ENCODE data around the gene LYG1. TPM values are rescaled to one million over a fixed set of nuclear protein-coding genes. Genes with fewer than 3 reads are reported as not detected.

LYG1 gene
- polyA plus RNA-seq, 1 of the 3 experiments (the other 2 are of a cell fraction): 1.2 TPM

DNA sequence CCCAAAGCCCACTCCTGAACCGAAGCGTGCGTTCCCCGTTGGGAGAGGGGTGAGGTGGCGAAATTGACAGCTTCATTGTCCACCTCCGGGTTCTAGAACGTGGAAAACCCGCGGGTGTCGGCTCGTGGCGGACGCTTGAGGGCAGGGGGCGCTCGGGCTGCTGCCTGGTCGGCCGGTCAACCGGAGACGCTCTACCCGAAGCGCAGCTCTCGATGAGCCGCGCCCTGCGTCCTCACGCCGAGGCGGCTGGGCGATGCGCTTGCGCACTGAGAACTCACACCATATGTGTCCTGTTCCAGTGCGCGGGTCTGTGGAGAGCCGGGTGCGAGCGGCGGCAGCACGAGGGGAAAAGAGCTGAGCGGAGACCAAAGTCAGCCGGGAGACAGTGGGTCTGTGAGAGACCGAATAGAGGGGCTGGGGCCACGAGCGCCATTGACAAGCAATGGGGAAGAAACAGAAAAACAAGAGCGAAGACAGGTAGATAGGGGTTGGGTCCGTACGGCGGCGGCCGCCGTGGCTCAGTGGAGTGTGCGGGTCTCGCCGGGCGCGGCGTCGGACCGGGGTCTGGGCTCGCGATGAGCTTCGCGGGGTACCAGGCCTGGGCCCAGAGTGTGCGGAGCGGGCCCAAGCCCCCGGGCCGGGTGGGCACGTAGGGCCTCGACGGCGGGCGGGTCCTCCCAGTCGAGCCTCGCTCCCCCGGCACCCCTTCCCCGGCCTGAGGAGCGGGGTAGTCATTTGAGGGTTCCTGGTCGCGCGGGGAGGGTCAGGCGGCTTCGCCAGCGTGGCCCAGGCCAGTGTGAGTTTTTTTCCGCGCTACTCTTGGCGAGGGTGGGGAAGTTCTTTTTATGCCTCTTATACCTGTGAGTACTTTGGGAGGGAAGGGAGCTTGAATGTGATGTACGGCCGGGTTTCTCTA is 36.4 kb upstream of the LYG1 start, which contains the start of gene EIF5B (continued):
- TF ChIP-seq, protein P1, sequence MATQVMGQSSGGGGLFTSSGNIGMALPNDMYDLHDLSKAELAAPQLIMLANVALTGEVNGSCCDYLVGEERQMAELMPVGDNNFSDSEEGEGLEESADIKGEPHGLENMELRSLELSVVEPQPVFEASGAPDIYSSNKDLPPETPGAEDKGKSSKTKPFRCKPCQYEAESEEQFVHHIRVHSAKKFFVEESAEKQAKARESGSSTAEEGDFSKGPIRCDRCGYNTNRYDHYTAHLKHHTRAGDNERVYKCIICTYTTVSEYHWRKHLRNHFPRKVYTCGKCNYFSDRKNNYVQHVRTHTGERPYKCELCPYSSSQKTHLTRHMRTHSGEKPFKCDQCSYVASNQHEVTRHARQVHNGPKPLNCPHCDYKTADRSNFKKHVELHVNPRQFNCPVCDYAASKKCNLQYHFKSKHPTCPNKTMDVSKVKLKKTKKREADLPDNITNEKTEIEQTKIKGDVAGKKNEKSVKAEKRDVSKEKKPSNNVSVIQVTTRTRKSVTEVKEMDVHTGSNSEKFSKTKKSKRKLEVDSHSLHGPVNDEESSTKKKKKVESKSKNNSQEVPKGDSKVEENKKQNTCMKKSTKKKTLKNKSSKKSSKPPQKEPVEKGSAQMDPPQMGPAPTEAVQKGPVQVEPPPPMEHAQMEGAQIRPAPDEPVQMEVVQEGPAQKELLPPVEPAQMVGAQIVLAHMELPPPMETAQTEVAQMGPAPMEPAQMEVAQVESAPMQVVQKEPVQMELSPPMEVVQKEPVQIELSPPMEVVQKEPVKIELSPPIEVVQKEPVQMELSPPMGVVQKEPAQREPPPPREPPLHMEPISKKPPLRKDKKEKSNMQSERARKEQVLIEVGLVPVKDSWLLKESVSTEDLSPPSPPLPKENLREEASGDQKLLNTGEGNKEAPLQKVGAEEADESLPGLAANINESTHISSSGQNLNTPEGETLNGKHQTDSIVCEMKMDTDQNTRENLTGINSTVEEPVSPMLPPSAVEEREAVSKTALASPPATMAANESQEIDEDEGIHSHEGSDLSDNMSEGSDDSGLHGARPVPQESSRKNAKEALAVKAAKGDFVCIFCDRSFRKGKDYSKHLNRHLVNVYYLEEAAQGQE (IDR thresholded peaks at IDR 0.05; ENCODE audit: low read depth, low read length): peak; percentile 12; the same call in 1 of the 2 replicates
- TF ChIP-seq RFX5 (IDR thresholded peaks at IDR 0.05; ENCODE audit: low read length) (no peak), NRF1 (IDR thresholded peaks at IDR 0.05; ENCODE audit: low read depth, low read length) (peak; percentile 95), CHD2 (IDR thresholded peaks at IDR 0.05; ENCODE audit: low read length, partially characterized antibody) (peak; percentile 93), SIN3A (IDR thresholded peaks at IDR 0.05; ENCODE audit: borderline replicate concordance, low read depth, low read length) (peak; percentile 93), GABPA (IDR thresholded peaks at IDR 0.05; ENCODE audit: low read depth) (peak; percentile 61)
- TF ChIP-seq, protein P2, sequence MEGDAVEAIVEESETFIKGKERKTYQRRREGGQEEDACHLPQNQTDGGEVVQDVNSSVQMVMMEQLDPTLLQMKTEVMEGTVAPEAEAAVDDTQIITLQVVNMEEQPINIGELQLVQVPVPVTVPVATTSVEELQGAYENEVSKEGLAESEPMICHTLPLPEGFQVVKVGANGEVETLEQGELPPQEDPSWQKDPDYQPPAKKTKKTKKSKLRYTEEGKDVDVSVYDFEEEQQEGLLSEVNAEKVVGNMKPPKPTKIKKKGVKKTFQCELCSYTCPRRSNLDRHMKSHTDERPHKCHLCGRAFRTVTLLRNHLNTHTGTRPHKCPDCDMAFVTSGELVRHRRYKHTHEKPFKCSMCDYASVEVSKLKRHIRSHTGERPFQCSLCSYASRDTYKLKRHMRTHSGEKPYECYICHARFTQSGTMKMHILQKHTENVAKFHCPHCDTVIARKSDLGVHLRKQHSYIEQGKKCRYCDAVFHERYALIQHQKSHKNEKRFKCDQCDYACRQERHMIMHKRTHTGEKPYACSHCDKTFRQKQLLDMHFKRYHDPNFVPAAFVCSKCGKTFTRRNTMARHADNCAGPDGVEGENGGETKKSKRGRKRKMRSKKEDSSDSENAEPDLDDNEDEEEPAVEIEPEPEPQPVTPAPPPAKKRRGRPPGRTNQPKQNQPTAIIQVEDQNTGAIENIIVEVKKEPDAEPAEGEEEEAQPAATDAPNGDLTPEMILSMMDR (IDR thresholded peaks at IDR 0.05): peak; percentile 76
- TF ChIP-seq, protein P3, sequence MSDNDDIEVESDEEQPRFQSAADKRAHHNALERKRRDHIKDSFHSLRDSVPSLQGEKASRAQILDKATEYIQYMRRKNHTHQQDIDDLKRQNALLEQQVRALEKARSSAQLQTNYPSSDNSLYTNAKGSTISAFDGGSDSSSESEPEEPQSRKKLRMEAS (IDR thresholded peaks at IDR 0.05; ENCODE audit: low read depth): peak; percentile 92
- TF ChIP-seq, protein P4, sequence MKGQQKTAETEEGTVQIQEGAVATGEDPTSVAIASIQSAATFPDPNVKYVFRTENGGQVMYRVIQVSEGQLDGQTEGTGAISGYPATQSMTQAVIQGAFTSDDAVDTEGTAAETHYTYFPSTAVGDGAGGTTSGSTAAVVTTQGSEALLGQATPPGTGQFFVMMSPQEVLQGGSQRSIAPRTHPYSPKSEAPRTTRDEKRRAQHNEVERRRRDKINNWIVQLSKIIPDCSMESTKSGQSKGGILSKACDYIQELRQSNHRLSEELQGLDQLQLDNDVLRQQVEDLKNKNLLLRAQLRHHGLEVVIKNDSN (IDR thresholded peaks at IDR 0.05; ENCODE audit: borderline replicate concordance, low read depth): no peak

DNA sequence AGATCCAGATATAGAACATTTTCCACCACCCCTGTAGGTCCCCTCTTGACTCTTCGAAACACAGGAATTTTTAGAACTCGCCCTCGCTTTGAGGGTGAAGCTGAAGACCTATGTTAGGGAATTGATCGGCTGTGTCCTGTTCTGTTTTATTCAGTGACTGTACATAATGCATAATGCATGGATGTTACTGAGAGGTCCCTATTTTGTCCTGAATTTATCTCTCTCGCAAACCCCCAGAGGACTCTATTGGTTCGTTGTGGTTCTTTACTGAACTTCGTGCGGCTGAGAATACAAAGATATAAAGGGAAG is 35.8 kb upstream of the LYG1 start:
- TF ChIP-seq, protein P3 (IDR thresholded peaks at IDR 0.05; ENCODE audit: low read depth): no peak
- TF ChIP-seq TAF1 (IDR thresholded peaks at IDR 0.05; ENCODE audit: borderline replicate concordance, low read depth, low read length) (no peak), YY1 (IDR thresholded peaks at IDR 0.05; ENCODE audit: low read depth) (no peak), GATA2 (CRISPR knock-in tag; IDR thresholded peaks at IDR 0.05) (0 out of 2 replicates have a peak, but pooled peaks have one; percentile 7), RFX5 (IDR thresholded peaks at IDR 0.05; ENCODE audit: low read length) (no peak), FOSL2 (IDR thresholded peaks at IDR 0.05; ENCODE audit: borderline replicate concordance, low read depth) (no peak)
- TF ChIP-seq, protein P5, sequence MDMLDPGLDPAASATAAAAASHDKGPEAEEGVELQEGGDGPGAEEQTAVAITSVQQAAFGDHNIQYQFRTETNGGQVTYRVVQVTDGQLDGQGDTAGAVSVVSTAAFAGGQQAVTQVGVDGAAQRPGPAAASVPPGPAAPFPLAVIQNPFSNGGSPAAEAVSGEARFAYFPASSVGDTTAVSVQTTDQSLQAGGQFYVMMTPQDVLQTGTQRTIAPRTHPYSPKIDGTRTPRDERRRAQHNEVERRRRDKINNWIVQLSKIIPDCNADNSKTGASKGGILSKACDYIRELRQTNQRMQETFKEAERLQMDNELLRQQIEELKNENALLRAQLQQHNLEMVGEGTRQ (IDR thresholded peaks at IDR 0.05; ENCODE audit: borderline replicate concordance, low read depth, low read length): no peak
- CTCF ChIA-PET: interaction anchor here (0.6 to 4.1 kb wide), 31 partner anchors 10 to 1048 kb away, joined by 3 to 25 read pairs (median 4); partner anchors contain the start of genes LIPT1, MITD1, MRPL30 and REV1
- Histone ChIP-seq H3K9me3 (no peaks in the 10 kb centered on the region), H3K9ac (peak overlapping the region; percentile 75; the same call in 1 of the 2 replicates), H3K27me3 (ENCODE audit: insufficient read depth) (no peaks in the 10 kb centered on the region), H3K4me1 (ENCODE audit: control insufficient read depth in 1 of 2, insufficient read depth in 2 of 2, low read depth in 1 of 2, low read length in 1 of 2) (peaks cover 0 to 6% of the 10 kb centered on the region in 2 experiments; a peak in 2 of 4 replicates), H3K79me2 (ENCODE audit: insufficient read depth) (peaks cover 88% of the 10 kb centered on the region), H3K4me2 (peak overlapping the region; percentile 98), H3K27ac (ENCODE audit: low read depth in 2 of 2, low read length in 1 of 2) (peak overlapping the region; percentile 82 to 91), H2AFZ (ENCODE audit: low read depth) (peak overlapping the region; percentile 99), H3K36me3 (replicated peaks in 1 of 2; ENCODE audit: control insufficient read depth in 1 of 2, insufficient read depth in 2 of 2, low read length in 1 of 2) (peaks cover 9% of the 10 kb centered on the region in 2 experiments), H3K9me2 (no peaks in the 10 kb centered on the region), H3F3A (replicated peaks; ENCODE audit: insufficient read depth) (peaks cover 15% of the 10 kb centered on the region), H3K4me3 (ENCODE audit: low read depth in 2 of 2, low read length in 1 of 2) (peak overlapping the region; percentile 81 to 96), H4K20me1 (ENCODE audit: insufficient read depth) (peaks cover 23% of the 10 kb centered on the region)
- POLR2A ChIA-PET: interaction anchor here (1.2 to 2.2 kb wide), 5 partner anchors 63 to 195 kb away, joined by 3 to 8 read pairs (median 7); partner anchors contain the start of genes C2orf15, LIPT1, REV1 and TSGA10
- WGBS (ENCODE audit: low lambda C conversion rate): 0% methylated on average over 8 of the region's 8 CpGs
- no peak for DNase-seq

Data from SK-N-SH (cell line).